ENCODE results near the gene DFFB.

The DFFB gene

GRCh38 chr1:3926956-3927355, 69.7 kb downstream of the DFFB start:
- no peak for DNase-seq (ENCODE audit: low spot score)

GRCh38 chr1:3928586-3928985, 71.3 kb downstream of the DFFB start:
- DNase-seq (ENCODE audit: low spot score): no peak

GRCh38 chr1:3929126-3929525, 71.8 kb downstream of the DFFB start:
- no peak for DNase-seq (ENCODE audit: low spot score)

GRCh38 chr1:3930301-3931006, 73.2 kb downstream of the DFFB start:
- no peak for DNase-seq (ENCODE audit: low spot score)

GRCh38 chr1:3931007-3931912, 74.0 kb downstream of the DFFB start:
- DNase-seq (ENCODE audit: low spot score): no peak

- no peak for DNase-seq (ENCODE audit: low spot score)
Observed at GRCh38 chr1:3932156-3932919, 75.1 kb downstream of the DFFB start.

Data from hematopoietic multipotent progenitor cell treated with erythropoietin and hydrocortisone succinate and interleukin-3 and kit ligand, for 17 days (in vitro differentiated cells).